ENCODE results near the gene SYNGAP1. TPM values are rescaled to one million over a fixed set of nuclear protein-coding genes. Genes with fewer than 3 reads are reported as not detected.
"Not testable (repeated sequence)": the region's sequence is repeated elsewhere in the genome, so short reads cannot be mapped to it uniquely, and the experiment has no call there.

SYNGAP1 gene
- total RNA-seq, 1 experiment from 2014 or later: 77.6 TPM

- intact Hi-C loops (cut with micrococcal nuclease; ENCODE audit: unreplicated experiment): no loop called here
- Histone ChIP-seq H3K27ac (ENCODE audit: low read depth, low read length, poor library complexity, severe bottlenecking) (no peak overlapping the region), H3K9me3 (ENCODE audit: low read depth, low read length, poor library complexity, severe bottlenecking) (no peaks in the 10 kb centered on the region), H3K4me1 (ENCODE audit: insufficient read depth, low read length, poor library complexity, severe bottlenecking) (no peaks in the 10 kb centered on the region), H3K36me3 (ENCODE audit: insufficient read depth, low read length, poor library complexity, severe bottlenecking) (no peaks in the 10 kb centered on the region), H3K27me3 (replicated peaks; ENCODE audit: insufficient read depth, low read depth, low read length, poor library complexity) (peaks cover 3% of the 10 kb centered on the region), H3K4me3 (ENCODE audit: low read depth, low read length, poor library complexity, severe bottlenecking) (no peak overlapping the region)
- TF ChIP-seq EZH2 (IDR thresholded peaks at IDR 0.05; ENCODE audit: borderline replicate concordance, low read depth, low read length, poor library complexity, severe bottlenecking): no peak
- TF ChIP-seq CTCF (conservative IDR thresholded peaks at IDR 0.05; ENCODE audit: low read depth, low read length): no peak
- ChIA-PET CTCF (no interaction called here), POLR2A (ENCODE audit: low non-redundant PET) (no interaction called here)
- no TSS peak for BruUV-seq (replicated peaks)
- no peak for DNase-seq (ENCODE audit: low spot score)
These were observed 61.3 kb downstream of the SYNGAP1 start for GRCh38 chr6:33481192-33481591.

- H3K4me1 ChIP-seq (ENCODE audit: insufficient read depth, low read length, poor library complexity, severe bottlenecking); H3K27me3 ChIP-seq (replicated peaks; ENCODE audit: insufficient read depth, low read depth, low read length, poor library complexity); H3K4me3 ChIP-seq (ENCODE audit: low read depth, low read length, poor library complexity, severe bottlenecking); CTCF ChIA-PET; H3K9me3 ChIP-seq (ENCODE audit: low read depth, low read length, poor library complexity, severe bottlenecking); H3K27ac ChIP-seq (ENCODE audit: low read depth, low read length, poor library complexity, severe bottlenecking); DNase-seq (ENCODE audit: low spot score); POLR2A ChIA-PET (ENCODE audit: low non-redundant PET); intact Hi-C loops (cut with micrococcal nuclease; ENCODE audit: unreplicated experiment); H3K36me3 ChIP-seq (ENCODE audit: insufficient read depth, low read length, poor library complexity, severe bottlenecking); BruUV-seq (replicated peaks): not testable (repeated sequence)
These were observed 62.8 kb downstream of the SYNGAP1 start for GRCh38 chr6:33482620-33483019.

GRCh38 chr6:33483678-33484077, 63.8 kb downstream of the SYNGAP1 start:
- no peaks in the 10 kb centered on the region for H3K27me3 ChIP-seq (replicated peaks; ENCODE audit: insufficient read depth, low read depth, low read length, poor library complexity)
- no peaks in the 10 kb centered on the region for H3K4me1 ChIP-seq (ENCODE audit: insufficient read depth, low read length, poor library complexity, severe bottlenecking)
- H3K9me3 ChIP-seq (ENCODE audit: low read depth, low read length, poor library complexity, severe bottlenecking): no peaks in the 10 kb centered on the region
- no TSS peak for BruUV-seq (replicated peaks)
- ChIA-PET CTCF (no interaction called here), POLR2A (ENCODE audit: low non-redundant PET) (no interaction called here)
- H3K36me3 ChIP-seq (ENCODE audit: insufficient read depth, low read length, poor library complexity, severe bottlenecking): no peaks in the 10 kb centered on the region
- intact Hi-C loops (cut with micrococcal nuclease; ENCODE audit: unreplicated experiment): no loop called here
- no peak for TF ChIP-seq CTCF (conservative IDR thresholded peaks at IDR 0.05; ENCODE audit: low read depth, low read length)
- no peak for TF ChIP-seq EZH2 (IDR thresholded peaks at IDR 0.05; ENCODE audit: borderline replicate concordance, low read depth, low read length, poor library complexity, severe bottlenecking)
- no peak for DNase-seq (ENCODE audit: low spot score)
- H3K4me3 ChIP-seq (ENCODE audit: low read depth, low read length, poor library complexity, severe bottlenecking): no peak overlapping the region
- H3K27ac ChIP-seq (ENCODE audit: low read depth, low read length, poor library complexity, severe bottlenecking): no peak overlapping the region

- CTCF ChIA-PET; BruUV-seq (replicated peaks); H3K27ac ChIP-seq (ENCODE audit: low read depth, low read length, poor library complexity, severe bottlenecking); H3K4me1 ChIP-seq (ENCODE audit: insufficient read depth, low read length, poor library complexity, severe bottlenecking); intact Hi-C loops (cut with micrococcal nuclease; ENCODE audit: unreplicated experiment); H3K9me3 ChIP-seq (ENCODE audit: low read depth, low read length, poor library complexity, severe bottlenecking); DNase-seq (ENCODE audit: low spot score); H3K4me3 ChIP-seq (ENCODE audit: low read depth, low read length, poor library complexity, severe bottlenecking); POLR2A ChIA-PET (ENCODE audit: low non-redundant PET); H3K27me3 ChIP-seq (replicated peaks; ENCODE audit: insufficient read depth, low read depth, low read length, poor library complexity); H3K36me3 ChIP-seq (ENCODE audit: insufficient read depth, low read length, poor library complexity, severe bottlenecking): not testable (repeated sequence)
These were observed 64.9 kb downstream of the SYNGAP1 start for GRCh38 chr6:33484673-33485262.

- H3K36me3 ChIP-seq (ENCODE audit: insufficient read depth, low read length, poor library complexity, severe bottlenecking); H3K9me3 ChIP-seq (ENCODE audit: low read depth, low read length, poor library complexity, severe bottlenecking); POLR2A ChIA-PET (ENCODE audit: low non-redundant PET); H3K27me3 ChIP-seq (replicated peaks; ENCODE audit: insufficient read depth, low read depth, low read length, poor library complexity); BruUV-seq (replicated peaks); H3K27ac ChIP-seq (ENCODE audit: low read depth, low read length, poor library complexity, severe bottlenecking); H3K4me3 ChIP-seq (ENCODE audit: low read depth, low read length, poor library complexity, severe bottlenecking); DNase-seq (ENCODE audit: low spot score); H3K4me1 ChIP-seq (ENCODE audit: insufficient read depth, low read length, poor library complexity, severe bottlenecking); intact Hi-C loops (cut with micrococcal nuclease; ENCODE audit: unreplicated experiment); CTCF ChIA-PET: not testable (repeated sequence)
These were observed 65.8 kb downstream of the SYNGAP1 start for GRCh38 chr6:33485680-33486079.

Data from A673 (cell line).